Activated CD4-positive, CD25-positive, alpha-beta regulatory T cell treated with anti-CD3 and anti-CD28 coated beads, Interleukin-2, amount 50 U/mL, for 72 hours (primary cell): ENCODE results near the gene DROSHA.
"Not testable (repeated sequence)": the region's sequence is repeated elsewhere in the genome, so short reads cannot be mapped to it uniquely, and the experiment has no call there.

Experiments used
- DNase-seq: peaks from one replicate; pipeline ENCODE4 v3.0.0; 2021

Gene DROSHA

DNA sequence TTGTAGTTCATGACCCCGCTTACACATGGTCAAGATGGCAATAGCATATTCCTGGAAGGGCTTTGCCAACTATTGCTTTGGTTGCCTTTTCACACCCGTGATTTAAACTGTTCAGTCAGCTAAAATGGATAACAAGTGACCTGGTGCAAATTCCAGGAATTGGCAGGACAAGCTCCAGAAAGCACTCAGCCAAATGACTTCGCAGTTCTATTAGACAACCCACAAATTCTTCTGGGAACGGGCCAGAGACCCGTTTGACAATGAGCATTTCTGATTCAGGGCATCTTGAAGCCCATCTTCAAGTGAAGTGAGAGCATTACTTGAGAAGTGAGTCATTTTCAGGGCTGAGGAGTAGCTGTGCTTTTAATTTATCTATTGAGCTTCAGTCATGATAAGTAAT, 165.0 kb downstream of the DROSHA start:
- DNase-seq = no peak

GRCh38 chr5:31365776-31366175, 166.1 kb downstream of the DROSHA start:
- no peak for DNase-seq

DNA sequence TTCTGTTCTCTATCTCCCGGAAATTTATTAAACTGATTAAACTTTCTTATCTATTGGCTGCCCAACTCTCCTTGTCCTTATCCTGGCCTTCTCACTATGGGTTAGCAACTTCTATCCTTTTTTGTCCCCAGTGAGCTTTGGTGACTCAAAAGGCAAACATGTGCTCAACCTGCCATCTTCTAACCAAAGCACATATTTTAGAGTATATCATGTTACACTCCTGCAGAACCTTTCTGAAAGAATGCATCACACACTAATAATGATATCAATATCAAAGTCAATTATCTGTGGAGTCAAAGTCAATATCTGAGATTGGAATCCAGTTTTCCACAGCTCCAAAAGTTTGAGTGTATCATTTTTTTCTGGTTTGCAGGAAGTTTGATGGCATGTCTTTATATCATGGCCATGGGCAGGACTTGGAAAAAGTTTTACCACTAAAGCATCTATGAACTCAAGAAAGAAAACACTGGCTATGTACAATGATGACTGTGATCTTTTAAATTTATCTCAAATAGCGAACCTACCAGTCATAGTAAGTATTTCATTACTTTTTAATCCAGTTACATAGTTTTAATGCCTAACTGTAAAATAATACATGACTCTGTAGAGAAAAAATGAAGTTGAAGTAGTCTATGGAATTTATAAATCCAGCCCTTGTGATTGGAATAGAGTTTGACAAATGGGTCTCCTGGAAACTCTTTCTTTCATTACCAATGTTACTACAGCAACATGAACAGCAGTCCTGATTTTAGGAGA, 166.8 kb downstream of the DROSHA start:
- no peak for DNase-seq

DNA sequence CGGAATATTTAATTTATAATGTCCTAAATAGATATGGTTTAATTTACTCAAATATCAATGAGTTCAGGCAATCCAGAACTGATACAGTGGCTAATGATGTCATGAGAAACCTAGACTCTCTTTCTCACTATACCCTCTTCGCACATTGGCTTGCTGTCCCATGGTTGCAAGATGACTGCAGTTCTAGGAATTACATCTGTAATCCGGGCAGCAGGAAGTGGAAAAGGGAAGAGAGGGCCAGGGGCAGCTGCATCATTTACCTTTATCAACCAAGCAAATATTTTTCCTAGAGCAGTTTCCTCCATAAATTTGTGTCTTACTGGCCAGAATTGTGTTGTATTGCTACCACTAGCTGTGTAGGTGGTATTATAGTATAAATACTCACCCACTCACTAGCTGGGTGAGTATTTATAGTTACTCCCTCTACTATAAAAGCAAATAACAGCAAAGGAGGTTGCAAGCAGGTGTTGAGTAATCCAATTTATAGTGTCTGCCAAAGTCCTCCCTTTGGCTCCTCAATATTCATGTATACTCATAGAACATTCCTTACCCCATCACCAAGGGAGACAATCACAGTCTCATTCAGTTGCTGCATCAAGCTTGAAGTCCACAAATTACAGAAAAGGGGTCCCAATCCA, 168.8 kb downstream of the DROSHA start:
- no peak for DNase-seq

DNA sequence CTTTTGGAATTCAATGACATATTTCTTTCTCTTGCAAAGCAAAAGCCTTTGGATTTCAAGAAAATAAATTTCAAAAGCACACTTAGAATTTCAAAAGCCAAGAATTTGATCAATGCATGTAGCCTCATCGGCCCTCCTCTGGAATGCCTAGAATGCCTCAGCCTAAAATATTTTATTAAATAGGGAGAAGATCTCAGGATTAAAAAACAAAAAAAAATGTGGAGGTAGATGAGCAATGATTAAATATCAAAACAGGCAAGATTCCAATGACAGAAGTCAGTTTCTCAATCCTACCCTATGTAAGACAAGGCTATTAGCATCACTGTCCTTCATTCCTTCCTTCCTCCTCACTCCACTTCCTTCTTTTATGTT, 169.4 kb downstream of the DROSHA start:
- no peak for DNase-seq

DNA sequence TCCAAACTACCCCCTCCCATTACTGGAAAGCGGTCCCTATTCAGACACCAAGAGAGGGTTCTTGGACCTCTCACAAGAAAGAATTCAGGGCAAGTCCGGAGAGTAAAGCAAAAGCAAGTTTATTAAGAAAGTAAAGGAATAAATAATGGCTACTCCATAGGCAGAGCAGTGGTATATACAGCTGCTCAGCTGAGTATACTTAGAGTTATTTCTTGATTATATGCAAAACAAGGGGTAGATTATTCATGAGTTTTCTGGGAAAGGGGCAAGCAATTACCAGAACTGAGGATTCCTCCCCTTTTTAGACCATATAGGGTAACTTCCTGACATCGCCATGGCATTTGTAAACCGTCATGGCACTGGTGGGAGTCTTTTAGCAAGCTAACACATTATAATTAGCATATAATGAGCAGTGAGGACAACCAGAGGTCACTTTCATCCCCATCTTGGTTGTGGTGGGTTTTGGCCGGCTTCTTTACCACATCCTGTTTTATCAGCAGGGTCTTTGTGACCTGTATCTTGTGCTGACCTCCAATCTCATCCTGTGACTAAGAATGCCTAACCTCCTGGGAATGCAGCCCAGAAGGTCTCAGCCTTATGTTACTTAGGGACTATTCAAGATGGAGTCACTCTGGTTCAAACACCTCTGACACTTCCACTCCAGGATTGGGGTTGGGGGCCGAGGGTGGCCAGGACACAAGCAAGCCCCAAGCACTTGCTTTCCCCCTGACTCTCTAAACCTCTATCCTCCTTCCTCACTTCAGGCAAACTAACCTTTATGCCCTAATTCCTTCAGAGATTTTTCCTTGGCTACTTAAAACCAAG, 170.0 kb downstream of the DROSHA start:
- DNase-seq = not testable (repeated sequence)

- DNase-seq = no peak
Measured at GRCh38 chr5:31361234-31361633, 170.7 kb downstream of the DROSHA start.

GRCh38 chr5:31359839-31360238, 172.1 kb downstream of the DROSHA start:
- DNase-seq = no peak

GRCh38 chr5:31357038-31357437, 174.9 kb downstream of the DROSHA start:
- DNase-seq = no peak

DNA sequence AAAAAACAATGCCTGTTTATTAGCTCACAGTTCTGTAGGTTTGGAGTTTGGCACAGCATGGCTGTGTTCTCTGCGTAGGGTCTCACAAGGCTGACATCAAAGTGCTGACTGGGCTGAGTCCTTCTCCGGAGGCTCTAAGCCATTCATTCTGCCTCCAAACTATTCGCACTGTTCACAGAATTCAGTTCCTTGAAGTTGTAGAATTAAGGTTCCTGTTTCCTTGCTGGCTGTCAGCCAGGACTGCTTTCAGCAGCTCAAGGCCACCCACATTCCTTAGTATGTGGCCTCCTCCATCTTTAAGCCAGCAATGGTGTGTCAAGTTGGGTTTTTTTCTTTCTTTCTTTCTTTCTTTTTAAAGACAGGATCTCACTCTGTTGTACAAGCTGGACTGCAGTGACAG, 176.6 kb downstream of the DROSHA start:
- DNase-seq = no peak
